HepG2 (cell line): Measurements from ENCODE around the gene ZFYVE26.

Experiments used
- BCL6 ChIP-seq: IDR thresholded peaks from 2 replicates; pipeline ENCODE4 v1.6.1; 2016; ENCODE audit warnings: missing genetic modification reagents, missing compliant biosample characterization
- CTCF ChIP-seq: sonication (generic); formaldehyde crosslinking; IDR thresholded peaks from 2 replicates; pipeline ENCODE4 v1.5.0; 2020; ENCODE audit warnings: mild to moderate bottlenecking, missing genetic modification reagents, moderate library complexity
- MAX ChIP-seq: IDR thresholded peaks from 2 replicates; pipeline ENCODE4 v1.6.1; 2012; ENCODE audit warnings: inconsistent platforms
- POLR2A ChIP-seq, 2 experiments: IDR thresholded peaks; 2 replicates each; pipeline ENCODE4 v1.6.1; 2011; ENCODE audit warnings: low read depth in 2 of 2, low read length in 2 of 2, mild to moderate bottlenecking in 1 of 2, moderate library complexity in 1 of 2; ENCODE audit not compliant: insufficient read depth in 1 of 2
- USF2 ChIP-seq, 2 experiments: sonication (generic) in 1 of 2; formaldehyde crosslinking in 1 of 2; IDR thresholded peaks; 2 replicates each; pipeline versions ENCODE4 v1.5.1 to v1.6.1; 2011 to 2020; ENCODE audit warnings: borderline replicate concordance in 1 of 2, low read depth in 1 of 2, low read length in 1 of 2, mild to moderate bottlenecking in 1 of 2, missing genetic modification reagents in 1 of 2, moderate library complexity in 1 of 2
- ZBTB8A ChIP-seq: sonication (generic); formaldehyde crosslinking; IDR thresholded peaks from 2 replicates; pipeline ENCODE4 v1.4.0; 2020; ENCODE audit warnings: mild to moderate bottlenecking, low read depth, missing genetic modification reagents, borderline replicate concordance
- ZNF274 ChIP-seq: sonication (generic); formaldehyde crosslinking; IDR thresholded peaks from 2 replicates; pipeline ENCODE4 v1.5.1; 2020; ENCODE audit warnings: mild to moderate bottlenecking, missing genetic modification reagents

GRCh38 chr14:67722293-67722692 lies 94.1 kb downstream of the ZFYVE26 start:
- TF ChIP-seq CTCF (CRISPR knock-in tag) (no peak), ZBTB8A (CRISPR knock-in tag) (no peak), MAX (no peak), BCL6 (CRISPR knock-in tag) (no peak), ZNF274 (CRISPR knock-in tag) (no peak), POLR2A (IDR thresholded peaks at IDR 0.05; ENCODE audit: insufficient read depth in 1 of 2, low read depth in 2 of 2, low read length in 2 of 2) (no peak), USF2 (IDR thresholded peaks at IDR 0.05; ENCODE audit: low read depth, low read length) (no peak), USF2 (CRISPR knock-in tag; IDR thresholded peaks at IDR 0.05; ENCODE audit: borderline replicate concordance) (no peak)
